LNCaP clone FGC (cell line): Measurements from ENCODE around the gene NPAS3.

Experiments
- DNase-seq: peaks from one replicate; pipeline ENCODE4 v3.0.0-alpha.2; 2011; ENCODE audit warnings: low read depth
- H3K4me3 ChIP-seq: 2 replicates; pipeline ENCODE4 v1.5.1; 2011; ENCODE audit warnings: mild to moderate bottlenecking, low read depth, low read length, control low read depth
- TF ChIP-seq, protein P1 (sequence below): IDR thresholded peaks from 2 replicates; pipeline ENCODE4 v1.5.1; 2012; ENCODE audit warnings: mild to moderate bottlenecking; ENCODE audit not compliant: control insufficient read depth, insufficient read depth; ENCODE audit errors: extremely low read depth

NPAS3 gene

DNA sequence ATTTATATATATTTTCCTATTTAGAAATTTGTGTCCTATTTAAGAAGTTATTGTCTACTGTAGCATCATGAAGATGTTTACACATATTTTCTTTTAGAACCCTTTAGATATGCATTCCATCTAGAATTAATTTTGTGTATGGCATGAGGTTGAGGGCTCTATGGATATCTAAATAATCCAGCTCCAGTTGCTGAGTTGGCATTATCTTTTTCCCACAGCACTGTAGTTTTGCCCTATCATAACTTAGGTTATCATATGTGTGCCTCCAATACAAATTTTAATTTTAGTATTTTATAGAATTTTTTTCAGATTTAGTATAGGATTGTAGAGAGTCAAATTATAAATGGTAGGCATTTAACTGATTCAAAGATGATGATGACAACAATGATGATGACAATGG, 159.3 kb downstream of the NPAS3 start:
- TF ChIP-seq, protein P1, sequence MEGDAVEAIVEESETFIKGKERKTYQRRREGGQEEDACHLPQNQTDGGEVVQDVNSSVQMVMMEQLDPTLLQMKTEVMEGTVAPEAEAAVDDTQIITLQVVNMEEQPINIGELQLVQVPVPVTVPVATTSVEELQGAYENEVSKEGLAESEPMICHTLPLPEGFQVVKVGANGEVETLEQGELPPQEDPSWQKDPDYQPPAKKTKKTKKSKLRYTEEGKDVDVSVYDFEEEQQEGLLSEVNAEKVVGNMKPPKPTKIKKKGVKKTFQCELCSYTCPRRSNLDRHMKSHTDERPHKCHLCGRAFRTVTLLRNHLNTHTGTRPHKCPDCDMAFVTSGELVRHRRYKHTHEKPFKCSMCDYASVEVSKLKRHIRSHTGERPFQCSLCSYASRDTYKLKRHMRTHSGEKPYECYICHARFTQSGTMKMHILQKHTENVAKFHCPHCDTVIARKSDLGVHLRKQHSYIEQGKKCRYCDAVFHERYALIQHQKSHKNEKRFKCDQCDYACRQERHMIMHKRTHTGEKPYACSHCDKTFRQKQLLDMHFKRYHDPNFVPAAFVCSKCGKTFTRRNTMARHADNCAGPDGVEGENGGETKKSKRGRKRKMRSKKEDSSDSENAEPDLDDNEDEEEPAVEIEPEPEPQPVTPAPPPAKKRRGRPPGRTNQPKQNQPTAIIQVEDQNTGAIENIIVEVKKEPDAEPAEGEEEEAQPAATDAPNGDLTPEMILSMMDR = no peak
- no peak for DNase-seq
- no peak overlapping the region for H3K4me3 ChIP-seq

DNA sequence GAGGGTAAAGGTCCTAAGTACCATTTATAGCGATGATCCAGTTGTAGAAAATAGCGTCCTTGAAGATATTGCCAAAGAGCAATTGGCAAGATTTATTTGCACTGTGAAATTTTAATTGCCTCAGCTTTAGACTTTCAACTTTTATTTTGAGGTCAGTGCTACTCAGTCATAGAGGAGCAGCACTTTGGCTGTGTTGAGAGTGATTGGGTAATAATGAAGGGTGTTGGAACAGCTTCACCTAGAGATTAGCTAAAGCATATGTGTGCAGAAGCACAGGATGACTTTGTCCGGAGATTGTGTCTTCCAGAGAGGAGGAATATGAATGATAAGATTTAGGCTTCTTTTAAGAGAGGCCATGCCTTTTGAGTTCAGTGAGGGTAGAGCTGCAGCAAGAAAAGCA, 164.8 kb downstream of the NPAS3 start:
- TF ChIP-seq, protein P1 = no peak
- no peak for DNase-seq
- H3K4me3 ChIP-seq = no peak overlapping the region

DNA sequence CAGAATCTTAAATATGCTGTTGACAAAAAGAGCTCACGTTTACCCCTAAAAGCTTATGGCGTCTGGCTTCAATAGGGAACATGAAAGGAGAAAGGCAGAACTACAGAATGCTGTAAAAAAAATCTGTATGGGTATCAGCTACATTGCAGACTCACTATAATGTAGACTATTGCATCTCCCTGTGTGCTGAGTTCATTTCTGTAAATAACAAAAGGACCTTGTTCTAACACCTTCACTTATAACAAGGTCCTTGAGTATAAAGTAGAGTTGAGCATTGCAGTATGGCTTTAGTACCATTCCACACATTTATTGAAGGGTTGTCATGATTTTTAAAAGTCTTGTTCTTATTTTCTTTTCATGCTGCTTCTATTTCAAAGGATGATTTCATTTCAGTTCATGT, 165.3 kb downstream of the NPAS3 start:
- TF ChIP-seq, protein P1 = no peak

DNA sequence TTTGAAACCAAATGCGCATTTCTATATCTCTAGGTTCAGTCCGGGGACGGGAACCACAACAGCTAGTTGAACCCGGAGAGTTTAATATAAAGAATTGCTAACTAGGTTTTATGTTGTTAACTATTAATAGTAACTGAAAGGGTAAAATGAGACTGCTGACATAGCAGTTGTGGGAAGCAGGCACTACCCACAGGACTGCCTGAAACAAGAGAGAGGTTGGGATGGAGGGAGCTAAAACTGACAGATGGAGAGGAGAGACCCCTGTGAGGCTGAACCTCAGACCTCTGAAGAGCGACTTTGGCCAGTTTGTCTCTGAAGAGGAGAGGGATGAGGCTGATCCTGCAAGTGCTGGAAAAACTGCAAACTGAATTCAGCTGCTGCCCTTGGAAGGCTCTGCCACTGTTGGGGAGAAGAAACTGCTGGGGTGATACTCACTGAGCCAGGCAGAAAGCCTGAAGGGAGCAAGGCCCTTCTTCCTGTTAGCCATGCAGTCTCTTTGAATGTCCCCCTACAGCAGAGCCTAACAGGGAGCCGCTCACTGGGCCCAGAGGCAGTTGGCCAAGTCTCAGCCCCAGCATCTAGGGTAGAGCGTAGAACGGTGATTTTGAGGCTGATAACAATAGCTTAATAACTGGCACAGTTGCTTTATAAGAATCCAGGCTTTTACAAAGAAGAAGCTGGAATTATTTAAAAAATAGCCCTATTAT, 172.2 kb downstream of the NPAS3 start:
- no peak for DNase-seq
- H3K4me3 ChIP-seq = no peak overlapping the region
- TF ChIP-seq, protein P1 = no peak

More for the DNA sequence above, 165.3 kb downstream of the NPAS3 start:
- H3K4me3 ChIP-seq = no peak overlapping the region
- no peak for DNase-seq

DNA sequence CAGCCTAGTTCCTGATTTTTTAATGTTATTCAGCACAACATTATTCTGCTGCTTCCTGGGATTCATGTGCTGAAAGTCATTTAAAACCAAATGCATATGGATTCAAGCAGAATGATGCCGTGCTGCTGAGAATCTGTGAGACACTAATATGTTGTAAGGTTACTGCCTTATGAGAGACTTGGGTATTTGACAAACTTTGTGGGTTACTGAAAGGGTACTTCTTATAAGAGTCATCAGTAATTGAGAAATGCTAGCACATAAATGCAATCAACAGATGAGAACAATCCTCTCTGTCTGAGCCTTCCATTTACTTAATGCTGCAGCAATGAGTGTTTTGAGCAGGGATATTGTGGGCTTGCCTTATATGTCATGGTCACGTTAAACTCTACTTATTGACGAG, 175.7 kb downstream of the NPAS3 start:
- no peak for DNase-seq
- H3K4me3 ChIP-seq = no peak overlapping the region
- TF ChIP-seq, protein P1 = no peak

DNA sequence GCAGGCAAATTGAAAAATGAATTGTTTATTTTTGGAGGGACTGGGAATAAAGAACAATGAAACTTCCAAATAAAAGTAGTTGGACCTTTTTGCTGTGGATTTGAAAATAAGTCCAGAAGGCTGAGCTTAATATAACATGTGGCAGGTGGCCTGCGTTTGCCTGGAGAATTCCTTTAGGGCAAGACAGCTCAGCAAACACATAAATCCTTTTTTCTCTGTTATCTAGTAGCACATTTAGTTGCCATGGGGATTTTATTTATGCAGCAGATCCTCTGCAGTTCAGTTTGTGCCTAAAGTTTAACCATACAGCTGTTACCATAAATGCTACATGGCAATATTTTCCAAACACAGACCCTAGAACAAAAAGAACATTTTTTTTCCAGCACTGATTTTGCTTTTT, 180.0 kb downstream of the NPAS3 start:
- DNase-seq = no peak
- TF ChIP-seq, protein P1 = no peak
- H3K4me3 ChIP-seq = no peak overlapping the region

DNA sequence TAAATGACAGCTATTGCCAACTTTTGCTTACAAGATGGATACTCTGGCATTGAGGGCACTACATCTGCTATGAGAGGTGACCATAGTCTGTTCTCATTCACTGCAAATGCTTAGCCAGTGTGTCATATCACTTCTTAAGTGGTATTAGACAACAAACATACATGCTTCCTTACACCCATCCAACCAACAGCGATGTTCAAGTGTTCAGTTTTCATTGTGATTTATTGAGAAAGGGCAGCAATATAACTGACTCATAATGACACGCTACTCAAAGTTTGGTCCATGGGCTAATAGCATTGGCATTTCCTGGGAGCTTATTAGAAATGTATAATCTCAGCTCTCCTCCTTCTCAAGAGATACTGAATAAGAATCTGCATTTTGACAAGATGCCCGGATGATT, 181.7 kb downstream of the NPAS3 start:
- no peak for DNase-seq
- TF ChIP-seq, protein P1 = no peak
- no peak overlapping the region for H3K4me3 ChIP-seq
